Stomach (tissue), 9 donors: ENCODE results near the gene ZCCHC14. TPM values are rescaled to one million over a fixed set of nuclear protein-coding genes. Genes with fewer than 3 reads are reported as not detected.
"Not testable (repeated sequence)": the region's sequence is repeated elsewhere in the genome, so short reads cannot be mapped to it uniquely, and the experiment has no call there.

Experiments used
- DNase-seq, 2 donors: peaks; one replicate each; pipeline versions ENCODE4 v3.0.0 to v3.0.0-alpha.2; 2013 to 2019
- H3K27ac ChIP-seq, 5 donors: fragments of 200-600 bp in 4 of 5; sonication (generic) in 4 of 5; one replicate each; pipeline ENCODE4 v1.5.1; 2013 to 2019; ENCODE audit warnings: mild to moderate bottlenecking in 1 of 5, moderate library complexity in 1 of 5
- H3K27me3 ChIP-seq, 3 donors: fragments of 200-600 bp; sonication (generic); one replicate each; pipeline ENCODE4 v1.5.1; 2017 to 2019; ENCODE audit warnings: mixed run types in 1 of 3
- H3K36me3 ChIP-seq, 4 donors: fragments of 200-600 bp; sonication (generic); 1 replicate in 3 of 4; 2 replicates in 1 of 4; pipeline ENCODE4 v1.5.1; 2016 to 2019
- H3K4me1 ChIP-seq, 4 donors: fragments of 200-600 bp; sonication (generic); one replicate each; pipeline ENCODE4 v1.5.1; 2016 to 2019
- H3K4me3 ChIP-seq, 4 donors: fragments of 200-600 bp; sonication (generic) in 3 of 4; one replicate each; pipeline ENCODE4 v1.5.1; 2016 to 2019; ENCODE audit warnings: mild to moderate bottlenecking in 1 of 4
- H3K9me3 ChIP-seq, 4 donors: fragments of 200-600 bp; sonication (generic); one replicate each; pipeline ENCODE4 v1.5.1; 2016 to 2019
- EP300 ChIP-seq: sonication (generic); formaldehyde crosslinking; IDR thresholded peaks from one replicate; pipeline ENCODE4 v1.6.1; 2017; ENCODE audit warnings: antibody characterized with exemption
- POLR2A ChIP-seq, 4 donors: fragments of 450-650 bp; IDR thresholded peaks; one replicate each; pipeline ENCODE4 v1.6.1; 2016; ENCODE audit warnings: antibody characterized with exemption in 4 of 4, control low read depth in 2 of 4, mild to moderate bottlenecking in 1 of 4, moderate library complexity in 1 of 4
- POLR2AphosphoS5 ChIP-seq, 3 donors: sonication (generic); formaldehyde crosslinking; IDR thresholded peaks; one replicate each; pipeline ENCODE4 v1.6.1; 2016; ENCODE audit warnings: antibody characterized with exemption in 3 of 3
- WGBS, 5 donors: extraction: QIAGEN DNeasy Blood & Tissue Kit in 3 of 5; methylation state at CpG; one replicate each; pipeline versions ENCODE4 v1.1.5 to v1.1.7; 2013 to 2018; 5-methylcytosine and 5-hydroxymethylcytosine counted together
- intact Hi-C: fragments of 100-400 bp; cut with DNase I; formaldehyde crosslinking; loops from one replicate; pipeline ENCODE4 v1.15.1; 2023; ENCODE audit warnings: low total_unique reads
- polyA plus RNA-seq, 3 donors: library from polyadenylated mRNA; stranded (reverse); fragments of 200-250 nt; gene quantifications; one replicate each; pipeline ENCODE4 v1.2.3, GENCODE V29; 2013
- total RNA-seq, 5 donors: library from RNA; depleted of rRNA; stranded (reverse); fragments of >200 nt; gene quantifications; one replicate each; pipeline versions ENCODE4 v1.1.0 to v1.2.3, GENCODE V29; 2014 to 2016
- TF ChIP-seq, protein P1 (sequence below), 7 experiments: fragments of 450-650 bp in 4 of 7; fragments of 200-600 bp in 3 of 7; sonication (generic) in 3 of 7; IDR thresholded peaks; one replicate each; pipeline ENCODE4 v1.5.1; 2016 to 2019; ENCODE audit warnings: antibody characterized with exemption in 7 of 7, control low read depth in 2 of 7, mild to moderate bottlenecking in 1 of 7
- donor health status: healthy with polysubstance abuse.
- donor health status: Bipolar disorder and iron deficiency.
- donor health status: healthy.

Gene ZCCHC14
- total and polyA plus RNA-seq, 8 donors: 5.4 to 25.9 (median 16.7) TPM

DNA sequence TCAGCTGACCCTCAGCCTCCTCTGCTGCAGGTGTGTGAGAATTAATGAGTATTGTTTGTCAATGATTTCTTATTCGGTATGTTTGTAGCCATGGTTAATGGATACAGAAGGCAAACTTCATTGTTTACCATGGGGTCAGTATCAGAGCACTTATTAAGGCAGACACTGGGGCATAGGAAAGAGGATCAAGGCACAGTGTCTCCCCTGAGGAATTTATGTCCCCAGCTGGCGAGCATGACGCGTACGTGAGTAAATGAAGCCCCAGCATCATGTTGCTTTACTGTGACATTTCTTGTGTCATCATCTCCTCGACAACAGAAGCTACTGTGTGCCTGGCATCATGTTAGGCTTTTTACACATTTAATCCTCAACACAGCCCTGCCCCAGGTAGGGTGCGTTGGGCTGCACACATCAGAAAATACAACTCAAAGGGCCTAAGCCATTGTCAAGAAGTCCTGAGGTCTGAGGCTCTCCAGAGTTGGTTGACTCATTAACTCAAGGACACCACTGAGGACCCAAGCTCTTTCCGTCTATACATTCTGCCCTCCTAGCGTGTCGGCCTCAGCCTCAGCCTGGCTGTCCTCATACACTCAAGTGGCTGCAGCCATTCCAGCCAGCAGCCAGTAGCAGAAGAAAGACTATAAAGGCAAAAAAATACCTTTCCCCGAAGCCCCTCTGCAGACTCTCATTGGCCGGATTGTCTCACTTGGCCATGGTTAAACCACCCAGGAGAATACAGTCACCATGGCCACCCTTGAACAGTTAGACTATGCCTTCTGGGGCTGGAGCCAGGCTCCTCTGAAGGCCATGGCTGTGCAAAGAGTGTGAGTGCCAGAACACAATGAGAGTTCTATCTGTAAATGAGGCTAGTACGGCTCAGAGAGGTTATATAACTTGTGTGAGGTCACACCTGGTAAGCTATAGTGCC lies 13.9 kb upstream of the ZCCHC14 start:
- no peaks in the 10 kb centered on the region for H3K36me3 ChIP-seq
- peaks cover 0 to 15% (median 6%) of the 10 kb centered on the region in 4 donors for H3K4me1 ChIP-seq
- H3K4me3 ChIP-seq: no peak overlapping the region
- no peak for DNase-seq
- WGBS, 5 donors: 78 to 84% (median 80%) methylated on average over 12 to 13 of the region's 13 CpGs
- intact Hi-C loops: no loop called here
- H3K27me3 ChIP-seq: no peaks in the 10 kb centered on the region
- H3K9me3 ChIP-seq: no peaks in the 10 kb centered on the region
- no peak overlapping the region for H3K27ac ChIP-seq
- TF ChIP-seq POLR2A (IDR thresholded peaks at IDR 0.05) (no peak), POLR2AphosphoS5 (IDR thresholded peaks at IDR 0.05) (no peak)

DNA sequence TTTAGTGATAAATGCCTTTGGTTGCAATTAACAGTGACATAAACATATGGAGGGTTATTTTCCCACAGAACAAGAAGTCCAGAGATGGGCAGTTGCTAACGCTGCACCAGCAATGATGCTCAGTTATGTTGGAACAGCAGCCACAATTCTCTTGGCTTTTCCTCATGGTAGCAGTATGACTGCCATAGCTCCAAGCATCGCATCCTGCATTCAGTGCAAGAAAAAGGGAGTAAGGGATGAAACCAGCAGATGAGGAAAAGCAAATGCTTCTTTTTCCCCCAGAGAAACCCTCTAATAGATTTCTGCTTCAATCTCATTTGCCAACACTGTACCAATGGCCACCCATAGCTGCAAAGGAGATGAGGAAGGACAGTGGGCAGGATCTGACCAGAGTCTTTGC lies 13.0 kb upstream of the ZCCHC14 start:
- no peaks in the 10 kb centered on the region for H3K27me3 ChIP-seq
- TF ChIP-seq POLR2A (IDR thresholded peaks at IDR 0.05) (no peak), EP300 (no peak), POLR2AphosphoS5 (IDR thresholded peaks at IDR 0.05) (no peak)
- TF ChIP-seq, protein P1, sequence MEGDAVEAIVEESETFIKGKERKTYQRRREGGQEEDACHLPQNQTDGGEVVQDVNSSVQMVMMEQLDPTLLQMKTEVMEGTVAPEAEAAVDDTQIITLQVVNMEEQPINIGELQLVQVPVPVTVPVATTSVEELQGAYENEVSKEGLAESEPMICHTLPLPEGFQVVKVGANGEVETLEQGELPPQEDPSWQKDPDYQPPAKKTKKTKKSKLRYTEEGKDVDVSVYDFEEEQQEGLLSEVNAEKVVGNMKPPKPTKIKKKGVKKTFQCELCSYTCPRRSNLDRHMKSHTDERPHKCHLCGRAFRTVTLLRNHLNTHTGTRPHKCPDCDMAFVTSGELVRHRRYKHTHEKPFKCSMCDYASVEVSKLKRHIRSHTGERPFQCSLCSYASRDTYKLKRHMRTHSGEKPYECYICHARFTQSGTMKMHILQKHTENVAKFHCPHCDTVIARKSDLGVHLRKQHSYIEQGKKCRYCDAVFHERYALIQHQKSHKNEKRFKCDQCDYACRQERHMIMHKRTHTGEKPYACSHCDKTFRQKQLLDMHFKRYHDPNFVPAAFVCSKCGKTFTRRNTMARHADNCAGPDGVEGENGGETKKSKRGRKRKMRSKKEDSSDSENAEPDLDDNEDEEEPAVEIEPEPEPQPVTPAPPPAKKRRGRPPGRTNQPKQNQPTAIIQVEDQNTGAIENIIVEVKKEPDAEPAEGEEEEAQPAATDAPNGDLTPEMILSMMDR (IDR thresholded peaks at IDR 0.05): no peak
- H3K9me3 ChIP-seq: no peaks in the 10 kb centered on the region
- no peak for DNase-seq
- H3K36me3 ChIP-seq: no peaks in the 10 kb centered on the region
- 95 to 100% (median 97%) methylated on average over 2 of the region's 2 CpGs for WGBS, 5 donors
- peaks cover 0 to 15% (median 6%) of the 10 kb centered on the region in 4 donors for H3K4me1 ChIP-seq
- intact Hi-C loops: no loop called here
- no peak overlapping the region for H3K27ac ChIP-seq
- H3K4me3 ChIP-seq: no peak overlapping the region

DNA sequence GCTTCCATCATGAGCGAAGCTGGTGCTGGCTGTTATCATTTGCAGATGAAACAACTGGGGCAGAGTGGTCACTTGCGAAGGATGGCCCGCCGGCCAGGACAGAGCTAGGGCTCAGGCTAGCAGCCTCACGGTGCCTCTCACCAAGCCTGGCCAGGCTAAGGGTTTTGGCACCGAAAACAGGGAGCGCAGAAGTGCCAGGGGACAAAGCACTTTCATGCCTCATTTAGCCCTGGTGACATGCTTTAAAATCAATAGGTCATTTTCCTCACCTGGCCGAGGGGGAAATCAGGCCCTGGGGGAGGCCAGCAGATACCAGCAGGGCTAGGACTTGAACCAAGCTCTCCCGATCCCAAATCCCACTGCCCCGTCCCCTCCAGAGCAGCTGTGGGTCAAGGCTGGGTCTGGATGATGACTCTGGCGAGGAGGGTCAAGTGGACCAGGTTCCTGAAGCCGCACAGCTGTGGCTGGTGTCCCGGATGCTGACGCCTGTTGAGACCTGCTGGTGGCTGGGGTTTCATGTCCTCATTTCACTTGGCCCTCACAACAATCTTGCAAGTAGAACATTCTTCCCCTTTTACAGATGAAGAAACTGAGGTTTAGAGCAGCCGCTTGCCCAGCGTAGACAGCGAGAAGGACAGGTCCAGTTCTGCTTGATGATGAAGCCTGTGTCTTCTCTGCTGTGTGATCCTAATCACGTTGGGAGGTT lies 10.6 kb upstream of the ZCCHC14 start:
- H3K27me3 ChIP-seq, H3K9me3 ChIP-seq, H3K27ac ChIP-seq, H3K36me3 ChIP-seq, intact Hi-C loops, DNase-seq, H3K4me3 ChIP-seq: not testable (repeated sequence)
- WGBS, 5 donors: 81 to 85% (median 82%) methylated on average over 17 to 18 of the region's 18 CpGs
- peaks cover 0 to 14% (median 6%) of the 10 kb centered on the region in 4 donors for H3K4me1 ChIP-seq

DNA sequence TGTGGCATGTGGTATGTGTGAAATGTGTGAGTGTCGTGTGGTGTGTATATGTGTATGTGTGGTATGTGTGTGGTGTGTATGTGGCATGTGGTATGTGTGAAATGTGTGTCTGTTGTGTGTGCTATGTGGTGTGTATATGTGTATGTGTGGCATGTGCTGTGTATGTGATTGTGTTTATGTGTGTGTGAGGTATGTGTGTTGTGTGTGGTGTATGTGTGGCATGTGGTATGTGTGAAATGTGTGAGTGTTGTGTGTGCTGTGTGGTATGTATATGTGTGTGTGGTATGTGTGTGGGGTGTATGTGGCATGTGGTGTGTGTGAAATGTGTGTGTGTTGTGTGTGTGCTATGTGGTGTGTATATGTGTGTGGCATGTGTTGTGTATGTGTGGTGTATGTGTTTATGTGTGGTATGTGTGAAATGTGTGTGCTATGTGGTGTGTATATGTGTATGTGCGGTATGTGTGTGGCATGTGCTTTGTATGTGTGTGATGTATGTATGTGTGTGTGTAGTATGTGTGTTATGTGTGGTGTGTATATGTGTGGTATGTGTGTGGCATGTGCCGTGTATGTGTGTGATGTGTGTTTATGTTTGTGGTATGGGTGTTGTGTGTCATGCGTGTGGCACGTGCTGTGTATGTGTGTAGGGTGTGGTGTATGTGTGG lies 9.6 kb upstream of the ZCCHC14 start:
- Histone ChIP-seq H3K27me3 (no peaks in the 10 kb centered on the region), H3K9me3 (no peaks in the 10 kb centered on the region), H3K36me3 (no peaks in the 10 kb centered on the region), H3K4me3 (no peak overlapping the region), H3K4me1 (peaks cover 0 to 6% (median 4%) of the 10 kb centered on the region in 4 donors), H3K27ac (no peak overlapping the region)
- 86 to 95% (median 90%) methylated on average over 5 of the region's 5 CpGs for WGBS, 5 donors
- TF ChIP-seq EP300: no peak
- no peak for TF ChIP-seq POLR2A (IDR thresholded peaks at IDR 0.05)
- TF ChIP-seq, protein P1 (IDR thresholded peaks at IDR 0.05): no peak
- no peak for TF ChIP-seq POLR2AphosphoS5 (IDR thresholded peaks at IDR 0.05)
- DNase-seq: no peak
- intact Hi-C loops: no loop called here

DNA sequence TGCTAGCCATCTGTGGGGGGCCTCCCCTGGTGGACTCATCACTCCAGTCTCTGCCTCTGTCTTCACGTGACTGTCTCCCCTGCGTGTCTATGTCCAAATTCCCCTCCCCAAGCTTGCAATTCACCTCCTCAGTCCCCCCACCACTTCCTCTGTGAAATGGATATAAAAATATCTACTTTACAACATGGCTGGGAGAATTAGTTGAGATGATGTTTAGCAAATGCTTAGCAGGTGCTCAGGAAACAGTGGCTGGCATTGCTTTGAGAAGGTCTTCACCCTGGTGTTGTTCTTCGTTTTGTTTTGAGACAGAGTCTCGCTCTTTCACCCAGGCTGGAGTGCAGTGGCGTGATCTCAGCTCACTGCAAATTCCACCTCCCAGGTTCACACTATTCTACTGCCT lies 8.3 kb upstream of the ZCCHC14 start:
- intact Hi-C loops: no loop called here
- H3K9me3 ChIP-seq: no peaks in the 10 kb centered on the region
- 83 to 89% (median 86%) methylated on average over 5 of the region's 5 CpGs for WGBS, 5 donors
- no peak overlapping the region for H3K27ac ChIP-seq
- no peaks in the 10 kb centered on the region for H3K36me3 ChIP-seq
- H3K27me3 ChIP-seq: no peaks in the 10 kb centered on the region
- H3K4me1 ChIP-seq: no peaks in the 10 kb centered on the region
- H3K4me3 ChIP-seq: no peak overlapping the region
- TF ChIP-seq POLR2AphosphoS5 (IDR thresholded peaks at IDR 0.05) (no peak), POLR2A (IDR thresholded peaks at IDR 0.05) (no peak), EP300 (no peak)
- TF ChIP-seq, protein P1 (IDR thresholded peaks at IDR 0.05): no peak
- no peak for DNase-seq
